Endothelial cell of umbilical vein (primary cell): ENCODE measurements around the gene GABBR2. TPM values are rescaled to one million over a fixed set of nuclear protein-coding genes. Genes with fewer than 3 reads are reported as not detected.

Experiments used
- BruUV-seq: library from RNA; stranded (reverse); fragments of 400-500 nt; replicated peaks from 2 replicates; lab custom pipeline; 2021; lab: Mats Ljungman, UMichigan
- CTCF ChIA-PET: fragments of 300-600, 350-600 bp; sonication (Branson Sonifier 250); formaldehyde crosslinking; loops from one replicate; lab custom pipeline; 2021; ENCODE audit warnings: antibody characterized with exemption, inconsistent platforms; lab: Charles Lee
- POLR2A ChIA-PET: fragments of 300-600, 350-600 bp; sonication (Branson Sonifier 250); formaldehyde crosslinking; loops from one replicate; lab custom pipeline; 2021; ENCODE audit warnings: antibody characterized with exemption, inconsistent platforms; lab: Charles Lee
- DNase-seq: peaks from one replicate; pipeline ENCODE4 v3.0.0-alpha.2; 2011; ENCODE audit warnings: low read depth, low spot score
- FAIRE-seq: peaks from 2 replicates; lab custom pipeline; 2011; peaks lifted over from hg19 to GRCh38; lab: Jason Lieb, UNC
- H2AFZ ChIP-seq: 2 replicates; pipeline ENCODE4 v1.6.0; 2012; ENCODE audit warnings: low read depth, low read length, control low read depth, inconsistent platforms
- H3K27ac ChIP-seq: 2 replicates; pipeline ENCODE4 v1.5.1; 2011; ENCODE audit warnings: low read depth, mild to moderate bottlenecking, control low read depth, low read length, moderate library complexity; ENCODE audit not compliant: insufficient read depth
- H3K27me3 ChIP-seq, 2 experiments: 2 replicates each; pipeline versions ENCODE4 v1.6.0 to v1.6.1; 2011; ENCODE audit warnings: low read length in 2 of 2, mixed read lengths in 1 of 2; ENCODE audit not compliant: control insufficient read depth in 2 of 2, insufficient read depth in 2 of 2
- H3K36me3 ChIP-seq, 2 experiments: 2 replicates in 1 of 2; 3 replicates in 1 of 2; pipeline ENCODE4 v1.5.1; 2011; ENCODE audit warnings: low read length in 2 of 2, mild to moderate bottlenecking in 1 of 2, moderate library complexity in 1 of 2; ENCODE audit not compliant: control insufficient read depth in 2 of 2, insufficient read depth in 2 of 2; ENCODE audit errors: extremely low read depth in 1 of 2
- H3K4me1 ChIP-seq: 3 replicates; pipeline ENCODE4 v1.5.1; 2011; ENCODE audit warnings: mild to moderate bottlenecking, low read length; ENCODE audit not compliant: control insufficient read depth, insufficient read depth; ENCODE audit errors: extremely low read depth
- H3K4me2 ChIP-seq: 2 replicates; pipeline ENCODE4 v1.6.1; 2011; ENCODE audit warnings: low read length, control low read depth, mixed read lengths; ENCODE audit not compliant: insufficient read depth
- H3K4me3 ChIP-seq, 3 experiments: fragments of 200-600 bp in 1 of 3; sonication (generic), shearing (Covaris generic) in 1 of 3; replicated peaks in 1 of 3; 2 replicates each; pipeline ENCODE4 v1.5.1; 2011 to 2016; ENCODE audit warnings: control low read depth in 3 of 3, low read length in 3 of 3, mild to moderate bottlenecking in 2 of 3, inconsistent platforms in 1 of 3, low read depth in 1 of 3, moderate library complexity in 1 of 3; ENCODE audit not compliant: insufficient read depth in 1 of 3
- H3K79me2 ChIP-seq: 2 replicates; pipeline ENCODE4 v1.6.0; 2012; ENCODE audit warnings: low read length, inconsistent platforms; ENCODE audit not compliant: control insufficient read depth, insufficient read depth
- H3K9ac ChIP-seq: replicated peaks from 2 replicates; pipeline ENCODE3; 2011; ENCODE audit warnings: low read length, control low read depth; ENCODE audit not compliant: insufficient read depth; ENCODE audit errors: extremely low read depth
- H3K9me1 ChIP-seq: replicated peaks from 3 replicates; pipeline ENCODE4 v1.6.0; 2011; ENCODE audit warnings: mild to moderate bottlenecking, low read length; ENCODE audit not compliant: control insufficient read depth, insufficient read depth; ENCODE audit errors: extremely low read depth
- H3K9me3 ChIP-seq: replicated peaks from 2 replicates; pipeline ENCODE4 v1.5.1; 2012; ENCODE audit warnings: low read length, inconsistent platforms; ENCODE audit not compliant: control insufficient read depth, insufficient read depth
- H4K20me1 ChIP-seq: replicated peaks from 2 replicates; pipeline ENCODE3; 2011; ENCODE audit warnings: mild to moderate bottlenecking, low read length; ENCODE audit not compliant: control insufficient read depth, insufficient read depth; ENCODE audit errors: extremely low read depth
- EZH2 ChIP-seq: IDR thresholded peaks from 2 replicates; pipeline ENCODE4 v1.6.1; 2012; ENCODE audit warnings: borderline replicate concordance, low read depth, mild to moderate bottlenecking, moderate library complexity, low read length, inconsistent platforms; ENCODE audit not compliant: severe bottlenecking
- GATA2 ChIP-seq: IDR thresholded peaks from 2 replicates; pipeline ENCODE4 v1.7.0; 2011; ENCODE audit warnings: low read depth, mild to moderate bottlenecking, moderate library complexity, mixed read lengths, low read length; ENCODE audit not compliant: insufficient read length, insufficient read depth
- JUN ChIP-seq: IDR thresholded peaks from 2 replicates; pipeline ENCODE4 v1.6.1; 2011; ENCODE audit warnings: borderline replicate concordance, low read depth; ENCODE audit not compliant: insufficient read length, insufficient read depth
- POLR2A ChIP-seq: IDR thresholded peaks from 2 replicates; pipeline ENCODE4 v1.6.1; 2012; ENCODE audit warnings: low read depth, mild to moderate bottlenecking, control low read depth, low read length
- dilution Hi-C: fragments of 300-500 bp; cut with MboI; formaldehyde crosslinking; loops from one replicate; pipeline ENCODE4 v1.15.0; 2019; ENCODE audit warnings: low sequenced_read_pairs; ENCODE audit not compliant: extremely low pct_ligation_motif_present
- intact Hi-C: fragments of 100-400 bp; cut with micrococcal nuclease; formaldehyde crosslinking; loops from one replicate; pipeline ENCODE4 v1.10.0; 2022
- polyA plus RNA-seq, 4 experiments: library from polyadenylated mRNA; depleted of rRNA in 3 of 4; stranded (reverse) in 3 of 4; unstranded in 1 of 4; fragments of >200 nt; gene quantifications; 2 replicates each; pipeline versions ENCODE4 v1.2.1 to v1.2.3, GENCODE V29; 2011 to 2012; ENCODE audit warnings: missing spikeins in 1 of 4
- total RNA-seq: library from RNA; stranded (reverse); gene quantifications from 2 replicates; pipeline ENCODE4 v1.2.3, GENCODE V29; 2021
- TF ChIP-seq, protein P1 (sequence below), 2 donors: IDR thresholded peaks; 1 replicate in 1 of 2; 2 replicates in 1 of 2; pipeline ENCODE4 v1.5.1; 2011; ENCODE audit warnings: low read length in 2 of 2, mild to moderate bottlenecking in 2 of 2, moderate library complexity in 2 of 2, control low read depth in 1 of 2, inconsistent platforms in 1 of 2, low read depth in 1 of 2; ENCODE audit not compliant: insufficient read depth in 1 of 2; ENCODE audit errors: extremely low read depth in 1 of 2

Gene GABBR2
- total and polyA plus RNA-seq, 2 donors (not counting 3 experiments of a cell fraction or from before 2014, with no cell fraction given): 1.1 to 9.2 TPM

DNA sequence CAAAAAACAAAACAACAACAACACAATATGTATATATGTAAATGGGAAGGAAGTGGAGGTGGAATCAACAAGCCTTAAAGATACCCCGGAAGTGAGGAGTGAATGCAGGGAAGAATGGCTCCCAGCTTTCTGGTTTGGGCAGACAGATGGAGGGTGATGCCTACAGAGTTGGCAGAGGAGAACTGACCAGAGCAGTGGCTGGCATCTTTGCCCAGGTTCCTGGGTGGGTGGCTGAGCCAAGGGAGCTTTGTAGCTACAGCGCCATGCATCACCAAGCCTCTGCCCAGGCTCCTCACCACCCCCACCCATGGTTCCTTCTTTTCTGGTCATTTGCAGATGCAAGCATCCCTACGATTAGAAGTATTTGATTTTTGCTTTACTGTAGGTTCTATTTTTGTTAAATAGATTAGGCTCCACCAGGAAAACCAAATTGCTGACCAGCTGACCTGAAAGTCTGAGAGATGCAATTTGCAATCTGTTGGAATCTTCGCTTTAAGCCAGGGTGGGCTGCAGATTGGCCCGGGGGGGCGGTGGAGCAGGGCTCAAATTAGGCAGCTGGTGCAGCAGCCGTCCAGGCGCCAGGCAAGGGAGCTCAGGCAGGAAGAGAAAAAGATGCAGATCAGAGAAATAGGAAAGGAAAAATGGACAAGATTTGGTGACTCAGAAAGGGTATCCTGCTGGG lies 290.0 kb downstream of the GABBR2 start:
- H3K9ac ChIP-seq: no peak overlapping the region
- peaks cover 5% of the 10 kb centered on the region for H3K4me1 ChIP-seq
- H3K27ac ChIP-seq: no peak overlapping the region
- H3K36me3 ChIP-seq: no peaks in the 10 kb centered on the region
- no peak overlapping the region for H3K4me2 ChIP-seq
- ChIA-PET CTCF (interaction anchor here (0.8 to 2.7 kb wide), 4 partner anchors 9 to 104 kb away, joined by 3 to 9 read pairs (median 3); no protein-coding TSS in a partner anchor), POLR2A (no interaction called here)
- TF ChIP-seq POLR2A: no peak
- no peak for TF ChIP-seq JUN
- no peak for TF ChIP-seq EZH2
- no peaks in the 10 kb centered on the region for H3K79me2 ChIP-seq
- no peaks in the 10 kb centered on the region for H3K9me3 ChIP-seq
- H4K20me1 ChIP-seq: no peaks in the 10 kb centered on the region
- dilution Hi-C loops: no loop called here
- FAIRE-seq (no peak), DNase-seq (no peak)
- BruUV-seq: no TSS peak
- no peak overlapping the region for H2AFZ ChIP-seq
- H3K4me3 ChIP-seq: no peak overlapping the region
- no peaks in the 10 kb centered on the region for H3K9me1 ChIP-seq
- H3K27me3 ChIP-seq: no peaks in the 10 kb centered on the region
- intact Hi-C loops: no loop called here

DNA sequence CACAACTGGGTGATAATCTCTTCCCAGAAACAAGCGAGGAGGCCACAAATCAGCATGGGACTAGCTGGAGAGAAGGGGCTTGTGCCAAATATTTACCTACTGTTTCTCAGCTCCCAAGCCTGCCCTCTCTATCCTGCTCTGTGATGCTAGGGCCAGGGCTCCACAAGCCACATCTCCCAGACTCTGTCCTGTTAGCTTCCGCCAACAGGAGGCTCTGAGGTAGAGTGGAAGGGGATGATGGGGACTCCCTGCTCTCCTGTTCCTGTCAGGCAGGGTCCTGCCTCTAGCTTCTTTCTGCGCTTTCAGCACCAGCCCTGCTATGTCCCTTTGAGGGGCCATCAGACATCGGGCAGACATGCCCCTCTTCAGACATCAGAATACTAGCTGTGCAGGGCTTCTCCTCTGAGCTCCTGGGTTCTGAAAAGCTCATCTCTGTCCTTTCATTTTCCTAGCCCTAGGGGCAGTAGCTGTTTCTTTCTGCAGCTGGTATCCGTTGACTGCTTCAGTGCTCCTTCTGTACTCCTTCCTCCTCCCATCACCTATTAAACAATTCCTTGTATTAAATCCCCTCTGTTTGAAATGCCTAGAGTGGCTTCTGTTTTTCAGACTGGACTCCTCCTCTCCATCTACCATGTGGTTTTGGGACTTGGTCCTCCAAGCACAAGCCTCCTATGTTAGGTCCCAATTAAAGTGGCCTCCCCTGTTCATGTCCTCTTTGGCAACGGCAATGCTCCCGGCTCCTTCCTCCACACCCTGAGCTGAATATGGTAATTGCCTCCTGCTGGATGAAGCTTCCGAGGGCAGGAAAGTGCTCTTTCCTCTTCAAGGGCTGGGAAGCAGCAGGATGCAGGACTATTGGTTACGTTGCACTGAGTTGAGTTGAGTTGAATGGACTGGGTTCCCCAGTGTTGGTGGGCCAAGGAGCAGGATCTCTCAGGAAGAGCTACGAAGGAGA lies 292.2 kb downstream of the GABBR2 start:
- Histone ChIP-seq H3K79me2 (no peaks in the 10 kb centered on the region), H3K4me2 (no peak overlapping the region), H2AFZ (no peak overlapping the region), H3K36me3 (no peaks in the 10 kb centered on the region), H3K9me1 (no peaks in the 10 kb centered on the region), H3K4me1 (peaks cover 5% of the 10 kb centered on the region), H3K27ac (no peak overlapping the region), H3K4me3 (no peak overlapping the region), H3K9me3 (no peaks in the 10 kb centered on the region), H4K20me1 (no peaks in the 10 kb centered on the region), H3K9ac (no peak overlapping the region), H3K27me3 (no peaks in the 10 kb centered on the region)
- dilution Hi-C loops: no loop called here
- intact Hi-C loops: no loop called here
- CTCF ChIA-PET: interaction anchor here (0.9 to 1.5 kb wide), 4 partner anchors 13 to 359 kb away, joined by 3 to 8 read pairs (median 5); no protein-coding TSS in a partner anchor
- no peak for TF ChIP-seq GATA2
- TF ChIP-seq, protein P1, sequence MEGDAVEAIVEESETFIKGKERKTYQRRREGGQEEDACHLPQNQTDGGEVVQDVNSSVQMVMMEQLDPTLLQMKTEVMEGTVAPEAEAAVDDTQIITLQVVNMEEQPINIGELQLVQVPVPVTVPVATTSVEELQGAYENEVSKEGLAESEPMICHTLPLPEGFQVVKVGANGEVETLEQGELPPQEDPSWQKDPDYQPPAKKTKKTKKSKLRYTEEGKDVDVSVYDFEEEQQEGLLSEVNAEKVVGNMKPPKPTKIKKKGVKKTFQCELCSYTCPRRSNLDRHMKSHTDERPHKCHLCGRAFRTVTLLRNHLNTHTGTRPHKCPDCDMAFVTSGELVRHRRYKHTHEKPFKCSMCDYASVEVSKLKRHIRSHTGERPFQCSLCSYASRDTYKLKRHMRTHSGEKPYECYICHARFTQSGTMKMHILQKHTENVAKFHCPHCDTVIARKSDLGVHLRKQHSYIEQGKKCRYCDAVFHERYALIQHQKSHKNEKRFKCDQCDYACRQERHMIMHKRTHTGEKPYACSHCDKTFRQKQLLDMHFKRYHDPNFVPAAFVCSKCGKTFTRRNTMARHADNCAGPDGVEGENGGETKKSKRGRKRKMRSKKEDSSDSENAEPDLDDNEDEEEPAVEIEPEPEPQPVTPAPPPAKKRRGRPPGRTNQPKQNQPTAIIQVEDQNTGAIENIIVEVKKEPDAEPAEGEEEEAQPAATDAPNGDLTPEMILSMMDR (IDR thresholded peaks at IDR 0.05; ENCODE audit: extremely low read depth in 1 of 2, insufficient read depth in 1 of 2, low read depth in 1 of 2, low read length in 2 of 2): no peak
- POLR2A ChIA-PET: no interaction called here
- no peak for DNase-seq
- no peak for FAIRE-seq
- no TSS peak for BruUV-seq
